CD4-positive, alpha-beta T cell treated with Interleukin-4 for 1 hour (primary cell): Measurements from ENCODE around the gene TIAL1.
"Not testable (repeated sequence)": the region's sequence is repeated elsewhere in the genome, so short reads cannot be mapped to it uniquely, and the experiment has no call there.

Experiments
- DNase-seq, 2 donors: peaks; one replicate each; pipeline ENCODE4 v3.0.0-alpha.2; 2020 to 2022

TIAL1 gene

GRCh38 chr10:119596537-119597404, at the start of gene TIAL1:
TSS of gene TIAL1 (minus strand) at chr10:119596964. CDS start at chr10:119596465, 499 bp downstream.
- peak; percentile 96 for DNase-seq

GRCh38 chr10:119644994-119645393, 48.2 kb upstream of the TIAL1 start:
- DNase-seq = no peak

GRCh38 chr10:119644205-119644814, 47.5 kb upstream of the TIAL1 start:
- no peak for DNase-seq

- DNase-seq = no peak
Observed at GRCh38 chr10:119643306-119644204, 46.8 kb upstream of the TIAL1 start.

- DNase-seq = peak in 1 of 2 donors; percentile 63
Observed at GRCh38 chr10:119642556-119643111, 45.9 kb upstream of the TIAL1 start.

- no peak for DNase-seq
Observed at GRCh38 chr10:119640875-119641526, 44.2 kb upstream of the TIAL1 start.

GRCh38 chr10:119640384-119640783, 43.6 kb upstream of the TIAL1 start:
- DNase-seq = no peak

GRCh38 chr10:119638982-119639381, 42.2 kb upstream of the TIAL1 start:
- DNase-seq = no peak

- no peak for DNase-seq
Observed at GRCh38 chr10:119637631-119638030, 40.9 kb upstream of the TIAL1 start.

GRCh38 chr10:119634219-119634544, 37.4 kb upstream of the TIAL1 start:
- no peak for DNase-seq

GRCh38 chr10:119633538-119634218, 36.9 kb upstream of the TIAL1 start:
- no peak for DNase-seq

GRCh38 chr10:119630300-119630699, 33.5 kb upstream of the TIAL1 start:
- DNase-seq = no peak

GRCh38 chr10:119625570-119626280, 29.0 kb upstream of the TIAL1 start:
- DNase-seq = no peak

- DNase-seq = no peak
Observed at GRCh38 chr10:119621078-119621384, 24.3 kb upstream of the TIAL1 start.

GRCh38 chr10:119620241-119621077, 23.7 kb upstream of the TIAL1 start:
- DNase-seq = no peak

- not testable (repeated sequence) for DNase-seq
Observed at GRCh38 chr10:119619811-119620210, 23.0 kb upstream of the TIAL1 start.

GRCh38 chr10:119619215-119619614, 22.5 kb upstream of the TIAL1 start:
- no peak for DNase-seq

GRCh38 chr10:119616882-119617570, 20.3 kb upstream of the TIAL1 start:
- DNase-seq = no peak

- DNase-seq = no peak
Observed at GRCh38 chr10:119614686-119615085, 17.9 kb upstream of the TIAL1 start.

- no peak for DNase-seq
Observed at GRCh38 chr10:119613741-119614140, 17.0 kb upstream of the TIAL1 start.
